ENCODE data around the gene OLIG2. TPM values are rescaled to one million over a fixed set of nuclear protein-coding genes. Genes with fewer than 3 reads are reported as not detected.

OLIG2 gene
- total RNA-seq, 1 experiment from 2014 or later = not detected

DNA sequence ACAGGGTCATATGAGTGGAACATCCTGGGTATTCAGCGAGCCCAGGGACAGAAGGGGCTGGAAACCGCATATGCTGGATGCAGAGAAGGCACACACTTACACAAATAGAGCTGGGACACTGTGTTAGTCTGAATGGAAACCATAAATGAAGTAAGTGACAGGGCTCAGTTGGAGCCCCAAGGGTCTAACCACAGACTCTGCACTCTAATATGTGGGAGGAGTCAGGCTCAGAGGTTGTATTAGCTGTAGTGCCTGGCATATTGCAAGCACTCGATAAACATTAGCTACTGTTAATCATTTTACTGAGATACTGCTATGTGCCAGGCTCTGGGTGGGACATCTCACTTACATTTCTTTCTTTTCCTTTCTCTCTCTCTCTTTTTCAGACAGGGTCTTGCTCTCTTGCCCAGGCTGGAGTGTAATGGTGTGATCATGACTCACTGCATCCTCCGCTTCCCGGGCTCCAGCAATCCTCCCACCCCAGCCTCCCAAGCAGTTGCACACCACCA lies 37.7 kb downstream of the OLIG2 start:
- ATAC-seq = no peak
- TF ChIP-seq, protein P1, sequence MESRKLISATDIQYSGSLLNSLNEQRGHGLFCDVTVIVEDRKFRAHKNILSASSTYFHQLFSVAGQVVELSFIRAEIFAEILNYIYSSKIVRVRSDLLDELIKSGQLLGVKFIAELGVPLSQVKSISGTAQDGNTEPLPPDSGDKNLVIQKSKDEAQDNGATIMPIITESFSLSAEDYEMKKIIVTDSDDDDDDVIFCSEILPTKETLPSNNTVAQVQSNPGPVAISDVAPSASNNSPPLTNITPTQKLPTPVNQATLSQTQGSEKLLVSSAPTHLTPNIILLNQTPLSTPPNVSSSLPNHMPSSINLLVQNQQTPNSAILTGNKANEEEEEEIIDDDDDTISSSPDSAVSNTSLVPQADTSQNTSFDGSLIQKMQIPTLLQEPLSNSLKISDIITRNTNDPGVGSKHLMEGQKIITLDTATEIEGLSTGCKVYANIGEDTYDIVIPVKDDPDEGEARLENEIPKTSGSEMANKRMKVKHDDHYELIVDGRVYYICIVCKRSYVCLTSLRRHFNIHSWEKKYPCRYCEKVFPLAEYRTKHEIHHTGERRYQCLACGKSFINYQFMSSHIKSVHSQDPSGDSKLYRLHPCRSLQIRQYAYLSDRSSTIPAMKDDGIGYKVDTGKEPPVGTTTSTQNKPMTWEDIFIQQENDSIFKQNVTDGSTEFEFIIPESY (IDR thresholded peaks at IDR 0.05; ENCODE audit: extremely low read depth, insufficient replicate concordance, low read length) = no peak
- TF ChIP-seq CBX3 (IDR thresholded peaks at IDR 0.05; ENCODE audit: low read depth) (no peak), EGR1 (IDR thresholded peaks at IDR 0.05; ENCODE audit: low read depth) (no peak), JUND (IDR thresholded peaks at IDR 0.05) (no peak), SIN3A (IDR thresholded peaks at IDR 0.05; ENCODE audit: low read depth) (no peak), RAD21 (IDR thresholded peaks at IDR 0.05; ENCODE audit: low read depth) (no peak)
- TF ChIP-seq, protein P2, sequence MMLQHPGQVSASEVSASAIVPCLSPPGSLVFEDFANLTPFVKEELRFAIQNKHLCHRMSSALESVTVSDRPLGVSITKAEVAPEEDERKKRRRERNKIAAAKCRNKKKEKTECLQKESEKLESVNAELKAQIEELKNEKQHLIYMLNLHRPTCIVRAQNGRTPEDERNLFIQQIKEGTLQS (IDR thresholded peaks at IDR 0.05) = no peak
- ChIA-PET POLR2A (interaction anchor here (1.3 kb wide), 1 partner anchor 9 kb away, joined by 3 read pairs; no protein-coding TSS in a partner anchor), CTCF (no interaction called here), RAD21 (ENCODE audit: low non-redundant PET in 1 of 2, low total read pairs in 2 of 2, uncharacterized antibody in 2 of 2, unreplicated experiment in 2 of 2) (no interaction called here)
- no TSS peak for BruUV-seq (replicated peaks)
- Histone ChIP-seq H2AFZ (ENCODE audit: low read depth, low read length, poor library complexity, severe bottlenecking) (no peak overlapping the region), H3K27ac (ENCODE audit: low read depth, low read length) (no peak overlapping the region), H3K9ac (ENCODE audit: low read length) (no peak overlapping the region), H3K4me1 (ENCODE audit: control insufficient read depth in 1 of 2, insufficient read depth in 2 of 2, low read length in 2 of 2) (no peaks in the 10 kb centered on the region), H3K27me3 (ENCODE audit: insufficient read depth, low read length) (peaks cover 42% of the 10 kb centered on the region), H3K9me2 (ENCODE audit: insufficient read depth) (no peaks in the 10 kb centered on the region), H3K4me2 (ENCODE audit: low read length) (no peak overlapping the region), H3K9me3 (ENCODE audit: control insufficient read depth in 1 of 2, insufficient read depth in 1 of 2, low read depth in 1 of 2, low read length in 2 of 2) (no peaks in the 10 kb centered on the region), H3K79me2 (ENCODE audit: insufficient read depth, low read length) (no peaks in the 10 kb centered on the region), H4K20me1 (ENCODE audit: insufficient read depth) (no peaks in the 10 kb centered on the region), H3K36me3 (ENCODE audit: control insufficient read depth in 1 of 2, insufficient read depth in 2 of 2, low read length in 2 of 2) (no peaks in the 10 kb centered on the region), H3K4me3 (replicated peaks in 1 of 2; ENCODE audit: low read depth in 1 of 2, low read length in 2 of 2) (no peak overlapping the region)
- intact Hi-C loops (cut with micrococcal nuclease) = no loop called here
- DNase-seq (ENCODE audit: low read depth, low spot score) = no peak
